MV-4-11 (cell line): ENCODE results near the gene MUC16.
A peak's percentile ranks its signal among the peaks of the same experiment; 100 is the strongest.

Experiments used
- DNase-seq: peaks from one replicate; lab custom pipeline; 2025; lab: John Stamatoyannopoulos, UW

The MUC16 gene

GRCh38 chr19:9008667-9009066 is 1.5 kb downstream of the MUC16 start:
- DNase-seq, result no peak

- DNase-seq, result no peak
Observed at GRCh38 chr19:9000933-9001332, 9.3 kb downstream of the MUC16 start.

- DNase-seq, result no peak
Observed at GRCh38 chr19:8988204-8988603, 22.0 kb downstream of the MUC16 start.

- no peak for DNase-seq
Observed at GRCh38 chr19:8986296-8986695, 23.9 kb downstream of the MUC16 start.

- DNase-seq, result peak; percentile 23
Observed at GRCh38 chr19:8973501-8974091, 36.6 kb downstream of the MUC16 start.

- DNase-seq, result no peak
Observed at GRCh38 chr19:8965887-8966286, 44.3 kb downstream of the MUC16 start.
